Upper lobe of left lung (tissue), 4 donors: Measurements from ENCODE around the gene HOGA1.

Experiments used
- EP300 ChIP-seq, 4 donors: sonication (generic); formaldehyde crosslinking; IDR thresholded peaks; one replicate each; pipeline ENCODE4 v1.5.1; 2017; ENCODE audit warnings: antibody characterized with exemption in 4 of 4, control low read depth in 2 of 4
- POLR2A ChIP-seq, 4 donors: fragments of 450-650 bp; IDR thresholded peaks; one replicate each; pipeline ENCODE4 v1.5.1; 2016 to 2017; ENCODE audit warnings: antibody characterized with exemption in 4 of 4, mild to moderate bottlenecking in 2 of 4
- POLR2AphosphoS5 ChIP-seq, 2 donors: sonication (generic); formaldehyde crosslinking; IDR thresholded peaks; one replicate each; pipeline ENCODE4 v1.5.1; 2017; ENCODE audit warnings: antibody characterized with exemption in 2 of 2
- TF ChIP-seq, protein P1 (sequence below), 6 experiments: fragments of 450-650 bp in 4 of 6; fragments of 200-600 bp in 2 of 6; sonication (generic) in 2 of 6; IDR thresholded peaks; one replicate each; pipeline ENCODE4 v1.5.1; 2016 to 2019; ENCODE audit warnings: antibody characterized with exemption in 6 of 6

DNA sequence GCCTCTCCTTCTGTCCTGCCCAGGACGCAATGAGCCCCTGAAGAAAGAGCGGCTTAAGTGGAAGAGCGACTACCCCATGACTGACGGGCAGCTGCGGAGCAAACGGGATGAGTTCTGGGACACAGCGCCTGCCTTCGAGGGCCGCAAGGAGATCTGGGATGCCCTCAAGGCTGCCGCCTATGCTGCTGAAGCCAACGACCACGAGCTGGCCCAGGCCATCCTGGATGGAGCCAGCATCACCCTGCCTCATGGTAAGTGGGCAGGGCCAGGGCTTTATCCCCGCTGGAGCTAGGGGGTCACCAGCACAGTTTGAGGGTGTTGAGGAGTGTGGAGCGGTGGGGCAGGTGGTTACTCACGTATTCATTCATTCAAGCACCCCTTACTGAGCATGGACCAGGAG lies 16.3 kb upstream of the HOGA1 start:
- TF ChIP-seq POLR2AphosphoS5 (IDR thresholded peaks at IDR 0.05): no peak
- TF ChIP-seq, protein P1, sequence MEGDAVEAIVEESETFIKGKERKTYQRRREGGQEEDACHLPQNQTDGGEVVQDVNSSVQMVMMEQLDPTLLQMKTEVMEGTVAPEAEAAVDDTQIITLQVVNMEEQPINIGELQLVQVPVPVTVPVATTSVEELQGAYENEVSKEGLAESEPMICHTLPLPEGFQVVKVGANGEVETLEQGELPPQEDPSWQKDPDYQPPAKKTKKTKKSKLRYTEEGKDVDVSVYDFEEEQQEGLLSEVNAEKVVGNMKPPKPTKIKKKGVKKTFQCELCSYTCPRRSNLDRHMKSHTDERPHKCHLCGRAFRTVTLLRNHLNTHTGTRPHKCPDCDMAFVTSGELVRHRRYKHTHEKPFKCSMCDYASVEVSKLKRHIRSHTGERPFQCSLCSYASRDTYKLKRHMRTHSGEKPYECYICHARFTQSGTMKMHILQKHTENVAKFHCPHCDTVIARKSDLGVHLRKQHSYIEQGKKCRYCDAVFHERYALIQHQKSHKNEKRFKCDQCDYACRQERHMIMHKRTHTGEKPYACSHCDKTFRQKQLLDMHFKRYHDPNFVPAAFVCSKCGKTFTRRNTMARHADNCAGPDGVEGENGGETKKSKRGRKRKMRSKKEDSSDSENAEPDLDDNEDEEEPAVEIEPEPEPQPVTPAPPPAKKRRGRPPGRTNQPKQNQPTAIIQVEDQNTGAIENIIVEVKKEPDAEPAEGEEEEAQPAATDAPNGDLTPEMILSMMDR (IDR thresholded peaks at IDR 0.05): no peak
- no peak for TF ChIP-seq POLR2A (IDR thresholded peaks at IDR 0.05)
- TF ChIP-seq EP300 (IDR thresholded peaks at IDR 0.05): no peak
